H1 (cell line): Measurements from ENCODE around the gene SPATA7. TPM values are rescaled to one million over a fixed set of nuclear protein-coding genes. Genes with fewer than 3 reads are reported as not detected.

Experiments used
- CBX8 ChIP-seq: fragments of 300-800, 300-1000 bp; sonication (generic); IDR thresholded peaks from 2 replicates; pipeline ENCODE4 v1.7.1; 2016; ENCODE audit warnings: low read depth, low read length, borderline replicate concordance
- CHD1 ChIP-seq: IDR thresholded peaks from 2 replicates; pipeline ENCODE4 v1.6.1; 2012; ENCODE audit warnings: low read depth, low read length, improper control_type of control experiment
- JUND ChIP-seq: IDR thresholded peaks from 2 replicates; pipeline ENCODE4 v1.6.1; 2011; ENCODE audit warnings: mild to moderate bottlenecking, improper control_type of control experiment, low read length
- KDM5A ChIP-seq: fragments of 200-600 bp; IDR thresholded peaks from 2 replicates; pipeline ENCODE4 v1.7.1; 2012; ENCODE audit warnings: mild to moderate bottlenecking, low read length, inconsistent platforms, mixed read lengths
- POLR2AphosphoS5 ChIP-seq: IDR thresholded peaks from 2 replicates; pipeline ENCODE4 v1.6.1; 2011; ENCODE audit warnings: low read depth, low read length
- RBBP5 ChIP-seq: IDR thresholded peaks from 2 replicates; pipeline ENCODE4 v1.7.1; 2012; ENCODE audit warnings: low read depth, mild to moderate bottlenecking, inconsistent platforms, low read length, moderate library complexity, borderline replicate concordance
- TAF7 ChIP-seq: optimal IDR thresholded peaks from 2 replicates; pipeline ENCODE3; 2011; ENCODE audit warnings: low read depth, mild to moderate bottlenecking, inconsistent platforms, low read length, moderate library complexity, borderline replicate concordance
- YY1 ChIP-seq: IDR thresholded peaks from 2 replicates; pipeline ENCODE4 v1.6.1; 2011; ENCODE audit warnings: low read depth, mild to moderate bottlenecking, low read length
- polyA plus RNA-seq, 7 experiments: library from polyadenylated mRNA; depleted of rRNA in 3 of 7; stranded (reverse) in 5 of 7; unstranded in 2 of 7; fragments of >200 nt in 5 of 7; fragments of 200-250 nt in 2 of 7; gene quantifications; 1 replicate in 5 of 7; 2 replicates in 1 of 7; 4 replicates in 1 of 7; pipeline versions ENCODE4 v1.2.1 to v1.2.3, GENCODE V29; 2011 to 2013; ENCODE audit warnings: missing spikeins in 2 of 7, mixed read lengths in 2 of 7
- total RNA-seq: library from RNA; stranded (reverse); fragmentation: NEBNext Ultra II Directional; extraction: Animal tissue kit (Norgen Biotek cat#: 25700); gene quantifications from 2 replicates; pipeline ENCODE4 v1.2.1, GENCODE V29; 2021

SPATA7 gene
- total and polyA plus RNA-seq, 2 of the 8 experiments (the other 6 are each of a cell fraction or from before 2014, with no cell fraction given), result 3.8 to 6.7 TPM

- no peak for TF ChIP-seq CBX8
- TF ChIP-seq RBBP5, result 0 out of 2 replicates have a peak, but pooled peaks have one; percentile 43
- 0 out of 2 replicates have a peak, but pooled peaks have one; percentile 50 for TF ChIP-seq POLR2AphosphoS5
- peak; percentile 54; the same call in 1 of the 2 replicates for TF ChIP-seq KDM5A
- peak; percentile 29; the same call in 1 of the 2 replicates for TF ChIP-seq JUND
- TF ChIP-seq CHD1, result no peak
- TF ChIP-seq TAF7, result no peak
- 0 out of 2 replicates have a peak, but pooled peaks have one; percentile 35 for TF ChIP-seq YY1
These were observed at the start of gene SPATA7 (continued) for GRCh38 chr14:88385212-88386101.
